AG09309 (cell line): ENCODE data around the gene ACYP2.
"Not testable (repeated sequence)": the region's sequence is repeated elsewhere in the genome, so short reads cannot be mapped to it uniquely, and the experiment has no call there.

Experiments
- DNase-seq: peaks from one replicate; pipeline ENCODE4 v3.0.0-alpha.2; 2010; ENCODE audit warnings: low read depth
- H3K4me3 ChIP-seq: 2 replicates; pipeline ENCODE4 v1.5.1; 2011; ENCODE audit warnings: mild to moderate bottlenecking, low read depth, low read length, moderate library complexity; ENCODE audit not compliant: control insufficient read depth
- CTCF ChIP-seq: IDR thresholded peaks from 2 replicates; pipeline ENCODE4 v1.5.1; 2011; ENCODE audit warnings: mild to moderate bottlenecking, low read depth, low read length, inconsistent platforms; ENCODE audit not compliant: insufficient read depth, control insufficient read depth; ENCODE audit errors: missing control alignments

ACYP2 gene

GRCh38 chr2:54107455-54107764 is 8.0 kb upstream of the ACYP2 start:
- no peak overlapping the region for H3K4me3 ChIP-seq
- TF ChIP-seq CTCF, result no peak
- no peak for DNase-seq

GRCh38 chr2:54107903-54108615 is 7.4 kb upstream of the ACYP2 start:
- DNase-seq, result no peak
- no peak for TF ChIP-seq CTCF
- H3K4me3 ChIP-seq, result no peak overlapping the region

GRCh38 chr2:54109848-54110247 is 5.6 kb upstream of the ACYP2 start:
- no peak for TF ChIP-seq CTCF
- DNase-seq, result no peak
- no peak overlapping the region for H3K4me3 ChIP-seq

- H3K4me3 ChIP-seq, result not testable (repeated sequence)
These were observed 936 bp upstream of the ACYP2 start for GRCh38 chr2:54114479-54114878.

GRCh38 chr2:54114936-54115283 is 505 bp upstream of the ACYP2 start:
- H3K4me3 ChIP-seq, result peak overlapping the region; percentile 60
- DNase-seq, result no peak
- no peak for TF ChIP-seq CTCF

More at GRCh38 chr2:54114479-54114878, 936 bp upstream of the ACYP2 start:
- not testable (repeated sequence) for DNase-seq

GRCh38 chr2:54116598-54116997 is 1.2 kb downstream of the ACYP2 start:
- H3K4me3 ChIP-seq, DNase-seq: not testable (repeated sequence)

- DNase-seq, result no peak
- H3K4me3 ChIP-seq, result no peak overlapping the region
- no peak for TF ChIP-seq CTCF
These were observed 5.5 kb downstream of the ACYP2 start for GRCh38 chr2:54120950-54121349.
